ENCODE measurements around the gene ZNF80. TPM values are rescaled to one million over a fixed set of nuclear protein-coding genes. Genes with fewer than 3 reads are reported as not detected.

The ZNF80 gene
- total and polyA plus RNA-seq, 2 of the 8 experiments (the other 6 are each of a cell fraction or from before 2014, with no cell fraction given) = not detected

- TF ChIP-seq CHD7 (IDR thresholded peaks at IDR 0.05; ENCODE audit: insufficient replicate concordance, low read length) = no peak
- no peak for TF ChIP-seq TAF7 (optimal IDR thresholded peaks at IDR 0.05; ENCODE audit: borderline replicate concordance, low read depth, low read length)
- no peak for TF ChIP-seq FOSL1 (IDR thresholded peaks at IDR 0.05; ENCODE audit: insufficient read depth, low read depth, low read length)
- no peak for TF ChIP-seq EZH2 (IDR thresholded peaks at IDR 0.05; ENCODE audit: low read depth, low read length, severe bottlenecking)
- no peak for TF ChIP-seq HDAC6 (IDR thresholded peaks at IDR 0.05; ENCODE audit: low read depth, low read length)
- no peak for TF ChIP-seq GTF2F1 (IDR thresholded peaks at IDR 0.05; ENCODE audit: borderline replicate concordance, low read depth, low read length)
- TF ChIP-seq PHF8 (conservative IDR thresholded peaks at IDR 0.05; ENCODE audit: low read depth, low read length) = no peak
- no peak for TF ChIP-seq JUND (IDR thresholded peaks at IDR 0.05; ENCODE audit: low read length)
- TF ChIP-seq NANOG (IDR thresholded peaks at IDR 0.05; ENCODE audit: insufficient read depth, low read depth, low read length, poor library complexity, severe bottlenecking) = no peak
- TF ChIP-seq TEAD4 (IDR thresholded peaks at IDR 0.05; ENCODE audit: low read depth, low read length) = no peak
- TF ChIP-seq JUN (IDR thresholded peaks at IDR 0.05; ENCODE audit: low read depth, low read length) = no peak
Measured at GRCh38 chr3:114205541-114205940, 31.8 kb downstream of the ZNF80 start (continued).
